GM12878 (cell line): ENCODE measurements around the gene GSTP1. TPM values are rescaled to one million over a fixed set of nuclear protein-coding genes. Genes with fewer than 3 reads are reported as not detected.
A peak's percentile ranks its signal among the peaks of the same experiment; 100 is the strongest.

ENCODE experiments used
- DPF2 ChIP-seq: fragments of 450-650 bp; IDR thresholded peaks from 2 replicates; pipeline ENCODE4 v1.6.1; 2017; ENCODE audit warnings: mild to moderate bottlenecking
- EP300 ChIP-seq, 2 experiments: fragments of 150-350 bp in 1 of 2; IDR thresholded peaks; 2 replicates each; pipeline ENCODE4 v1.6.1; 2011 to 2012; ENCODE audit warnings: low read depth in 2 of 2, low read length in 2 of 2, borderline replicate concordance in 1 of 2, improper control_type of control experiment in 1 of 2, inconsistent platforms in 1 of 2; ENCODE audit not compliant: control insufficient read depth in 1 of 2
- GABPA ChIP-seq: IDR thresholded peaks from 2 replicates; pipeline ENCODE4 v1.6.1; 2014; ENCODE audit warnings: antibody characterized with exemption, low read depth, mild to moderate bottlenecking, inconsistent platforms
- HDGF ChIP-seq: fragments of 450-650 bp; IDR thresholded peaks from 2 replicates; pipeline ENCODE4 v1.6.1; 2016; ENCODE audit warnings: antibody characterized with exemption
- IKZF1 ChIP-seq: fragments of 450-650 bp; conservative IDR thresholded peaks from 2 replicates; pipeline ENCODE4 v1.6.1; 2017; ENCODE audit warnings: antibody characterized with exemption, mild to moderate bottlenecking
- IKZF2 ChIP-seq, 2 experiments: fragments of 450-650 bp; IDR thresholded peaks; 2 replicates each; pipeline ENCODE4 v1.6.1; 2017; ENCODE audit warnings: mild to moderate bottlenecking in 2 of 2, moderate library complexity in 2 of 2
- MTA3 ChIP-seq: IDR thresholded peaks from 2 replicates; pipeline ENCODE4 v1.6.1; 2012; ENCODE audit warnings: low read length, inconsistent platforms, borderline replicate concordance
- MXI1 ChIP-seq: fragments of 150-350 bp; IDR thresholded peaks from 2 replicates; pipeline ENCODE4 v1.6.1; 2011; ENCODE audit warnings: low read depth, mild to moderate bottlenecking, inconsistent platforms, low read length, improper control_type of control experiment
- NBN ChIP-seq: fragments of 450-650 bp; IDR thresholded peaks from 2 replicates; pipeline ENCODE4 v1.6.1; 2016
- NR2F1 ChIP-seq: fragments of 450-650 bp; conservative IDR thresholded peaks from 2 replicates; pipeline ENCODE4 v1.6.1; 2017; ENCODE audit warnings: mild to moderate bottlenecking
- RUNX3 ChIP-seq: IDR thresholded peaks from 2 replicates; pipeline ENCODE4 v1.6.1; 2012; ENCODE audit warnings: low read length, inconsistent platforms
- SREBF1 ChIP-seq: IDR thresholded peaks from 2 replicates; pipeline ENCODE4 v1.6.1; 2012; ENCODE audit warnings: mild to moderate bottlenecking, low read length
- YY1 ChIP-seq: IDR thresholded peaks from 2 replicates; pipeline ENCODE4 v1.6.1; 2011; ENCODE audit warnings: low read depth, mild to moderate bottlenecking, low read length
- ZNF217 ChIP-seq: fragments of 450-650 bp; IDR thresholded peaks from 2 replicates; pipeline ENCODE4 v1.6.1; 2017; ENCODE audit warnings: antibody characterized with exemption, mild to moderate bottlenecking
- ZNF24 ChIP-seq: fragments of 450-650 bp; IDR thresholded peaks from 2 replicates; pipeline ENCODE4 v1.6.1; 2017; ENCODE audit warnings: antibody characterized with exemption, mild to moderate bottlenecking
- polyA plus RNA-seq, 11 experiments: library from polyadenylated mRNA; depleted of rRNA in 4 of 11; unstranded in 6 of 11; stranded (reverse) in 5 of 11; fragments of >200 nt; fragmentation: Nextera tagmentation in 4 of 11; fragmentation: Illumina TruSeq in 1 of 11; extraction: Ambion mirVana in 4 of 11; extraction: Trizol in 1 of 11; gene quantifications; 1 replicate in 1 of 11; 2 replicates in 10 of 11; pipeline versions ENCODE4 v1.2.1 to v1.2.3, GENCODE V29; 2011 to 2016; ENCODE audit warnings: inconsistent platforms in 2 of 11, missing spikeins in 2 of 11, low read depth in 1 of 11
- total RNA-seq, 4 experiments: library from RNA; depleted of rRNA in 3 of 4; stranded (reverse); fragments of >200 nt in 3 of 4; fragmentation: Illumina TruSeq in 1 of 4; extraction: Trizol in 1 of 4; gene quantifications; 2 replicates each; pipeline versions ENCODE4 v1.2.1 to v1.2.3, GENCODE V29; 2013 to 2021
- TF ChIP-seq, protein P1 (sequence below): fragments of 450-650 bp; formaldehyde crosslinking; IDR thresholded peaks from 2 replicates; pipeline ENCODE4 v1.5.0; 2022; ENCODE audit warnings: mild to moderate bottlenecking, missing genetic modification characterization
- TF ChIP-seq, protein P2 (sequence below): fragments of 450-650 bp; IDR thresholded peaks from 2 replicates; pipeline ENCODE4 v1.6.1; 2016; ENCODE audit warnings: mild to moderate bottlenecking
- TF ChIP-seq, protein P3 (sequence below): fragments of 450-650 bp; IDR thresholded peaks from 2 replicates; pipeline ENCODE4 v1.6.1; 2016; ENCODE audit warnings: mild to moderate bottlenecking
- TF ChIP-seq, protein P4 (sequence below): fragments of 450-650 bp; IDR thresholded peaks from 2 replicates; pipeline ENCODE4 v1.6.1; 2018; ENCODE audit warnings: mild to moderate bottlenecking, low read depth, moderate library complexity; ENCODE audit not compliant: partially characterized antibody
- TF ChIP-seq, protein P5 (sequence below): fragments of 450-650 bp; IDR thresholded peaks from 2 replicates; pipeline ENCODE4 v1.6.1; 2017; ENCODE audit warnings: low read depth, mild to moderate bottlenecking, moderate library complexity

The GSTP1 gene
- total and polyA plus RNA-seq, 10 of the 15 experiments (the other 5 are each of a cell fraction or from before 2014, with no cell fraction given) = 469 to 1,788 (median 955) TPM

DNA sequence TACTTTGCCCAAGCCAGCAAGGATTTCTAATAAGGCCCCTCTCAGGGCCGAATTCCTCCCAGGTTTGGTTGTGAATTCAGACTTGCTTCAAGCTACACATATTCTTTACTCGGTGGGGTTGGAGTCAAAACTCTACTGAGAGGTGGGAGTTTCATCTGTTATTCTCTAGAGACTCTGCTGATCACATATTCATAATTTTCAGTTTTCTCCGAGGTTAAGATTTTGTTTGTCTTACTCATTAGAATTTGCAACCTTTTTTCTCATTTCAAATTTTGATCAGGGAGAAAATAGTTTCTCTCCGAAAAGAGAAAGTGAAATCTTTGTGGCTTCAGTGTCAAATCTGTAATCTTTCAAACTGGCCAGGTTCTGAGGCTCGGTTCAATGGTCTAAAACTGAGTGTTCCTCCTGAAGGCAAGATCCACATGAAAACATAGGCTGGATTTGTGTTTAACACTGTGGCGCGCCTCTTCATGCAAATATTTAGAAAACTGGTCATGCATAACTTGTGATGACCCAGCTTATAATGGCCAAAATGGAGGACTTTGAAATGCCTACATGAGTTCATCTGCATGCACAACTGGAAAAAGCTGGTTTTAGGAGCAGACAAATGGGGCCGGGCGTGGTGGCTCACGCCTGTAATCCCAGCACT is 21.5 kb upstream of the GSTP1 start (continued):
- TF ChIP-seq, protein P1, sequence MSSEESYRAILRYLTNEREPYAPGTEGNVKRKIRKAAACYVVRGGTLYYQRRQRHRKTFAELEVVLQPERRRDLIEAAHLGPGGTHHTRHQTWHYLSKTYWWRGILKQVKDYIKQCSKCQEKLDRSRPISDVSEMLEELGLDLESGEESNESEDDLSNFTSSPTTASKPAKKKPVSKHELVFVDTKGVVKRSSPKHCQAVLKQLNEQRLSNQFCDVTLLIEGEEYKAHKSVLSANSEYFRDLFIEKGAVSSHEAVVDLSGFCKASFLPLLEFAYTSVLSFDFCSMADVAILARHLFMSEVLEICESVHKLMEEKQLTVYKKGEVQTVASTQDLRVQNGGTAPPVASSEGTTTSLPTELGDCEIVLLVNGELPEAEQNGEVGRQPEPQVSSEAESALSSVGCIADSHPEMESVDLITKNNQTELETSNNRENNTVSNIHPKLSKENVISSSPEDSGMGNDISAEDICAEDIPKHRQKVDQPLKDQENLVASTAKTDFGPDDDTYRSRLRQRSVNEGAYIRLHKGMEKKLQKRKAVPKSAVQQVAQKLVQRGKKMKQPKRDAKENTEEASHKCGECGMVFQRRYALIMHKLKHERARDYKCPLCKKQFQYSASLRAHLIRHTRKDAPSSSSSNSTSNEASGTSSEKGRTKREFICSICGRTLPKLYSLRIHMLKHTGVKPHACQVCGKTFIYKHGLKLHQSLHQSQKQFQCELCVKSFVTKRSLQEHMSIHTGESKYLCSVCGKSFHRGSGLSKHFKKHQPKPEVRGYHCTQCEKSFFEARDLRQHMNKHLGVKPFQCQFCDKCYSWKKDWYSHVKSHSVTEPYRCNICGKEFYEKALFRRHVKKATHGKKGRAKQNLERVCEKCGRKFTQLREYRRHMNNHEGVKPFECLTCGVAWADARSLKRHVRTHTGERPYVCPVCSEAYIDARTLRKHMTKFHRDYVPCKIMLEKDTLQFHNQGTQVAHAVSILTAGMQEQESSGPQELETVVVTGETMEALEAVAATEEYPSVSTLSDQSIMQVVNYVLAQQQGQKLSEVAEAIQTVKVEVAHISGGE (CRISPR knock-in tag) = no peak
- TF ChIP-seq RUNX3 = peak; percentile 92
- peak; percentile 58 to 70; a peak in 3 of 4 replicates for TF ChIP-seq EP300 (IDR thresholded peaks at IDR 0.05; ENCODE audit: borderline replicate concordance in 1 of 2, control insufficient read depth in 1 of 2, low read depth in 2 of 2, low read length in 2 of 2)
- peak; percentile 87 for TF ChIP-seq NR2F1
- 0 out of 2 replicates have a peak, but pooled peaks have one; percentile 47 for TF ChIP-seq MXI1
- peak; percentile 68; the same call in 1 of the 2 replicates for TF ChIP-seq YY1
- TF ChIP-seq IKZF2 (IDR thresholded peaks at IDR 0.05) = peak; percentile 69 to 75; a peak in 2 of 4 replicates
- TF ChIP-seq DPF2 = peak; percentile 57; the same call in 1 of the 2 replicates
- TF ChIP-seq, protein P2, sequence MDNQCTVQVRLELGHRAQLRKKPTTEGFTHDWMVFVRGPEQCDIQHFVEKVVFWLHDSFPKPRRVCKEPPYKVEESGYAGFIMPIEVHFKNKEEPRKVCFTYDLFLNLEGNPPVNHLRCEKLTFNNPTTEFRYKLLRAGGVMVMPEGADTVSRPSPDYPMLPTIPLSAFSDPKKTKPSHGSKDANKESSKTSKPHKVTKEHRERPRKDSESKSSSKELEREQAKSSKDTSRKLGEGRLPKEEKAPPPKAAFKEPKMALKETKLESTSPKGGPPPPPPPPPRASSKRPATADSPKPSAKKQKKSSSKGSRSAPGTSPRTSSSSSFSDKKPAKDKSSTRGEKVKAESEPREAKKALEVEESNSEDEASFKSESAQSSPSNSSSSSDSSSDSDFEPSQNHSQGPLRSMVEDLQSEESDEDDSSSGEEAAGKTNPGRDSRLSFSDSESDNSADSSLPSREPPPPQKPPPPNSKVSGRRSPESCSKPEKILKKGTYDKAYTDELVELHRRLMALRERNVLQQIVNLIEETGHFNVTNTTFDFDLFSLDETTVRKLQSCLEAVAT = peak; percentile 64
- TF ChIP-seq ZNF24 = no peak
- peak; percentile 82 for TF ChIP-seq SREBF1
- TF ChIP-seq, protein P3, sequence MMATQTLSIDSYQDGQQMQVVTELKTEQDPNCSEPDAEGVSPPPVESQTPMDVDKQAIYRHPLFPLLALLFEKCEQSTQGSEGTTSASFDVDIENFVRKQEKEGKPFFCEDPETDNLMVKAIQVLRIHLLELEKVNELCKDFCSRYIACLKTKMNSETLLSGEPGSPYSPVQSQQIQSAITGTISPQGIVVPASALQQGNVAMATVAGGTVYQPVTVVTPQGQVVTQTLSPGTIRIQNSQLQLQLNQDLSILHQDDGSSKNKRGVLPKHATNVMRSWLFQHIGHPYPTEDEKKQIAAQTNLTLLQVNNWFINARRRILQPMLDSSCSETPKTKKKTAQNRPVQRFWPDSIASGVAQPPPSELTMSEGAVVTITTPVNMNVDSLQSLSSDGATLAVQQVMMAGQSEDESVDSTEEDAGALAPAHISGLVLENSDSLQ = 0 out of 2 replicates have a peak, but pooled peaks have one; percentile 25
- TF ChIP-seq GABPA = peak; percentile 23; the same call in 1 of the 2 replicates
- TF ChIP-seq, protein P4, sequence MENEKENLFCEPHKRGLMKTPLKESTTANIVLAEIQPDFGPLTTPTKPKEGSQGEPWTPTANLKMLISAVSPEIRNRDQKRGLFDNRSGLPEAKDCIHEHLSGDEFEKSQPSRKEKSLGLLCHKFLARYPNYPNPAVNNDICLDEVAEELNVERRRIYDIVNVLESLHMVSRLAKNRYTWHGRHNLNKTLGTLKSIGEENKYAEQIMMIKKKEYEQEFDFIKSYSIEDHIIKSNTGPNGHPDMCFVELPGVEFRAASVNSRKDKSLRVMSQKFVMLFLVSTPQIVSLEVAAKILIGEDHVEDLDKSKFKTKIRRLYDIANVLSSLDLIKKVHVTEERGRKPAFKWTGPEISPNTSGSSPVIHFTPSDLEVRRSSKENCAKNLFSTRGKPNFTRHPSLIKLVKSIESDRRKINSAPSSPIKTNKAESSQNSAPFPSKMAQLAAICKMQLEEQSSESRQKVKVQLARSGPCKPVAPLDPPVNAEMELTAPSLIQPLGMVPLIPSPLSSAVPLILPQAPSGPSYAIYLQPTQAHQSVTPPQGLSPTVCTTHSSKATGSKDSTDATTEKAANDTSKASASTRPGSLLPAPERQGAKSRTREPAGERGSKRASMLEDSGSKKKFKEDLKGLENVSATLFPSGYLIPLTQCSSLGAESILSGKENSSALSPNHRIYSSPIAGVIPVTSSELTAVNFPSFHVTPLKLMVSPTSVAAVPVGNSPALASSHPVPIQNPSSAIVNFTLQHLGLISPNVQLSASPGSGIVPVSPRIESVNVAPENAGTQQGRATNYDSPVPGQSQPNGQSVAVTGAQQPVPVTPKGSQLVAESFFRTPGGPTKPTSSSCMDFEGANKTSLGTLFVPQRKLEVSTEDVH = peak; percentile 46
- peak; percentile 52; the same call in 1 of the 2 replicates for TF ChIP-seq NBN
- TF ChIP-seq ZNF217 = peak; percentile 100
- TF ChIP-seq, protein P5, sequence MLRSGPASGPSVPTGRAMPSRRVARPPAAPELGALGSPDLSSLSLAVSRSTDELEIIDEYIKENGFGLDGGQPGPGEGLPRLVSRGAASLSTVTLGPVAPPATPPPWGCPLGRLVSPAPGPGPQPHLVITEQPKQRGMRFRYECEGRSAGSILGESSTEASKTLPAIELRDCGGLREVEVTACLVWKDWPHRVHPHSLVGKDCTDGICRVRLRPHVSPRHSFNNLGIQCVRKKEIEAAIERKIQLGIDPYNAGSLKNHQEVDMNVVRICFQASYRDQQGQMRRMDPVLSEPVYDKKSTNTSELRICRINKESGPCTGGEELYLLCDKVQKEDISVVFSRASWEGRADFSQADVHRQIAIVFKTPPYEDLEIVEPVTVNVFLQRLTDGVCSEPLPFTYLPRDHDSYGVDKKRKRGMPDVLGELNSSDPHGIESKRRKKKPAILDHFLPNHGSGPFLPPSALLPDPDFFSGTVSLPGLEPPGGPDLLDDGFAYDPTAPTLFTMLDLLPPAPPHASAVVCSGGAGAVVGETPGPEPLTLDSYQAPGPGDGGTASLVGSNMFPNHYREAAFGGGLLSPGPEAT = peak; percentile 82
- TF ChIP-seq MTA3 = peak; percentile 44; the same call in 1 of the 2 replicates
- 0 out of 2 replicates have a peak, but pooled peaks have one; percentile 20 for TF ChIP-seq HDGF
- peak; percentile 74 for TF ChIP-seq IKZF1
